SU-DHL-6 (cell line): Measurements from ENCODE around the gene DEPDC5.

ENCODE experiments used
- H2AFZ ChIP-seq: fragments of 200-600 bp; sonication (generic); 2 replicates; pipeline ENCODE4 v1.6.1; 2014; ENCODE audit warnings: low read depth, mild to moderate bottlenecking, moderate library complexity, mixed read lengths, antibody characterized with exemption, low read length; ENCODE audit not compliant: severe bottlenecking
- H3F3A ChIP-seq: fragments of 200-600 bp; shearing (Covaris generic); 2 replicates; pipeline ENCODE4 v1.6.0; 2016; ENCODE audit warnings: antibody characterized with exemption, mild to moderate bottlenecking; ENCODE audit not compliant: insufficient read depth
- H3K27ac ChIP-seq: fragments of 200-600 bp; sonication (generic); 2 replicates; pipeline ENCODE4 v1.5.1; 2016; ENCODE audit warnings: low read depth, mild to moderate bottlenecking, low read length, moderate library complexity, mixed read lengths
- H3K27me3 ChIP-seq: fragments of 200-600 bp; sonication (generic), shearing (Covaris generic); 2 replicates; pipeline ENCODE4 v1.6.0; 2014; ENCODE audit warnings: mild to moderate bottlenecking, low read length
- H3K36me3 ChIP-seq: fragments of 200-600 bp; sonication (generic); 2 replicates; pipeline ENCODE4 v1.6.1; 2014; ENCODE audit warnings: mild to moderate bottlenecking, low read length, mixed read lengths
- H3K4me2 ChIP-seq: fragments of 300-600, 200-600 bp; shearing (Covaris generic), sonication (generic); 2 replicates; pipeline ENCODE4 v1.6.0; 2014; ENCODE audit warnings: low read length, low read depth, mild to moderate bottlenecking; ENCODE audit not compliant: poor library complexity, severe bottlenecking
- H3K4me3 ChIP-seq: fragments of 200-600 bp; sonication (generic); 2 replicates; pipeline ENCODE4 v1.5.1; 2014; ENCODE audit warnings: antibody characterized with exemption, low read length, mild to moderate bottlenecking, mixed read lengths; ENCODE audit not compliant: insufficient read depth, poor library complexity, severe bottlenecking
- H3K79me2 ChIP-seq: fragments of 200-600 bp; sonication (generic); 2 replicates; pipeline ENCODE4 v1.6.1; 2014; ENCODE audit warnings: mild to moderate bottlenecking, low read length, moderate library complexity; ENCODE audit not compliant: insufficient read depth
- H3K9ac ChIP-seq: fragments of 200-600 bp; sonication (generic); 2 replicates; pipeline ENCODE4 v1.7.0; 2014; ENCODE audit warnings: mild to moderate bottlenecking, low read length
- H3K9me2 ChIP-seq: fragments of 200-600 bp; sonication (generic); replicated peaks from 2 replicates; pipeline ENCODE4 v1.6.1; 2014; ENCODE audit warnings: low read length; ENCODE audit not compliant: insufficient read depth
- H3K9me3 ChIP-seq: fragments of 200-600 bp; sonication (generic); 2 replicates; pipeline ENCODE4 v1.6.1; 2014; ENCODE audit warnings: low read length, mixed read lengths; ENCODE audit not compliant: insufficient read depth
- H4K20me1 ChIP-seq: fragments of 200-600 bp; sonication (generic); 2 replicates; pipeline ENCODE4 v1.6.1; 2014; ENCODE audit warnings: low read depth, mild to moderate bottlenecking, antibody characterized with exemption, low read length, moderate library complexity, mixed read lengths
- CTCF ChIP-seq: fragments of 200-600 bp; sonication (generic); IDR thresholded peaks from one replicate; pipeline ENCODE4 v1.5.1; 2017; ENCODE audit warnings: antibody characterized with exemption, mild to moderate bottlenecking, low read length, moderate library complexity; ENCODE audit not compliant: insufficient read depth, poor library complexity, severe bottlenecking
- EZH2phosphoT487 ChIP-seq: fragments of 200-600 bp; sonication (generic), shearing (Covaris generic); conservative IDR thresholded peaks from 2 replicates; pipeline ENCODE4 v1.6.1; 2018; ENCODE audit warnings: mild to moderate bottlenecking, antibody characterized with exemption, low read length, moderate library complexity, mixed read lengths

The DEPDC5 gene

GRCh38 chr22:31881200-31881599 lies 127.4 kb downstream of the DEPDC5 start:
- Histone ChIP-seq H3K4me3 (no peak overlapping the region), H3F3A (no peaks in the 10 kb centered on the region), H3K27ac (no peak overlapping the region), H3K4me2 (no peak overlapping the region), H3K27me3 (no peaks in the 10 kb centered on the region), H3K9me2 (no peaks in the 10 kb centered on the region), H3K36me3 (no peaks in the 10 kb centered on the region), H4K20me1 (no peaks in the 10 kb centered on the region), H3K9me3 (no peaks in the 10 kb centered on the region), H3K79me2 (no peaks in the 10 kb centered on the region), H3K9ac (no peak overlapping the region), H2AFZ (no peak overlapping the region)
- TF ChIP-seq EZH2phosphoT487 (no peak), CTCF (no peak)

GRCh38 chr22:31881865-31882264 lies 128.0 kb downstream of the DEPDC5 start:
- Histone ChIP-seq H3K27ac (no peak overlapping the region), H4K20me1 (no peaks in the 10 kb centered on the region), H3K27me3 (no peaks in the 10 kb centered on the region), H2AFZ (no peak overlapping the region), H3K4me2 (no peak overlapping the region), H3K4me3 (no peak overlapping the region), H3F3A (no peaks in the 10 kb centered on the region), H3K9me2 (no peaks in the 10 kb centered on the region), H3K36me3 (no peaks in the 10 kb centered on the region), H3K79me2 (no peaks in the 10 kb centered on the region), H3K9me3 (no peaks in the 10 kb centered on the region), H3K9ac (no peak overlapping the region)
- TF ChIP-seq CTCF (no peak), EZH2phosphoT487 (no peak)

GRCh38 chr22:31882971-31883370 lies 129.2 kb downstream of the DEPDC5 start:
- no peaks in the 10 kb centered on the region for H3F3A ChIP-seq
- no peaks in the 10 kb centered on the region for H3K9me2 ChIP-seq
- no peak overlapping the region for H3K27ac ChIP-seq
- no peak overlapping the region for H3K9ac ChIP-seq
- H3K9me3 ChIP-seq: no peaks in the 10 kb centered on the region
- H3K4me3 ChIP-seq: no peak overlapping the region
- H3K79me2 ChIP-seq: no peaks in the 10 kb centered on the region
- H3K27me3 ChIP-seq: no peaks in the 10 kb centered on the region
- no peaks in the 10 kb centered on the region for H3K36me3 ChIP-seq
- no peak overlapping the region for H3K4me2 ChIP-seq
- TF ChIP-seq CTCF: no peak
- no peak for TF ChIP-seq EZH2phosphoT487
- H4K20me1 ChIP-seq: no peaks in the 10 kb centered on the region
- no peak overlapping the region for H2AFZ ChIP-seq
